Measurements from ENCODE around the gene GRAMD1B.

The GRAMD1B gene

GRCh38 chr11:123674297-123674696 is 244.2 kb downstream of the GRAMD1B start:
- DNase-seq (ENCODE audit: low read depth) = no peak
- no peak for TF ChIP-seq CTCF (IDR thresholded peaks at IDR 0.05; ENCODE audit: low read depth, low read length, missing control alignments)

More at GRCh38 chr11:123674297-123674696, 244.2 kb downstream of the GRAMD1B start:
- H3K4me3 ChIP-seq (ENCODE audit: low read depth, low read length) = no peak overlapping the region
